Panc1 (cell line): ENCODE results near the gene GSTM3. TPM values are rescaled to one million over a fixed set of nuclear protein-coding genes. Genes with fewer than 3 reads are reported as not detected.
"Not testable (repeated sequence)": the region's sequence is repeated elsewhere in the genome, so short reads cannot be mapped to it uniquely, and the experiment has no call there.

ENCODE experiments used
- ATAC-seq: fragments of 200-7000 bp; cut with Tn5 transposase; 2 replicates; pipeline ENCODE4 v1.9.1; 2020; ENCODE audit warnings: mild to moderate bottlenecking, moderate library complexity
- BruUV-seq: library from RNA; stranded (reverse); fragments of 400-500 nt; replicated peaks from 2 replicates; lab custom pipeline; 2021; lab: Mats Ljungman, UMichigan
- CTCF ChIA-PET: fragments of 300-600 bp; sonication (Branson Sonifier 250); formaldehyde crosslinking; loops from one replicate; lab custom pipeline; 2022; ENCODE audit warnings: antibody characterized with exemption; lab: Charles Lee
- POLR2A ChIA-PET: fragments of 300-600 bp; sonication (Branson Sonifier 250); formaldehyde crosslinking; loops from one replicate; lab custom pipeline; 2022; ENCODE audit warnings: antibody characterized with exemption; lab: Charles Lee
- DNase-seq: peaks from one replicate; pipeline ENCODE4 v3.0.0-alpha.2; 2010; ENCODE audit warnings: low read depth, low spot score
- H3K27ac ChIP-seq: 2 replicates; pipeline ENCODE4 v1.5.1; 2011; ENCODE audit warnings: mild to moderate bottlenecking, low read length, inconsistent platforms
- H3K27me3 ChIP-seq: fragments of 200-500 bp; sonication (Bioruptor generic); 2 replicates; pipeline ENCODE4 v1.6.0; 2014; ENCODE audit warnings: low read length, inconsistent platforms; ENCODE audit not compliant: control insufficient read depth, insufficient read depth
- H3K36me3 ChIP-seq: fragments of 200-500 bp; sonication (Bioruptor generic); 2 replicates; pipeline ENCODE4 v1.5.1; 2014; ENCODE audit warnings: inconsistent platforms, mild to moderate bottlenecking, low read length, moderate library complexity; ENCODE audit not compliant: control insufficient read depth, insufficient read depth
- H3K4me1 ChIP-seq: 2 replicates; pipeline ENCODE4 v1.5.1; 2011; ENCODE audit warnings: inconsistent platforms, mild to moderate bottlenecking, low read length, moderate library complexity; ENCODE audit not compliant: control insufficient read depth, insufficient read depth
- H3K4me3 ChIP-seq, 2 experiments: 2 replicates each; pipeline ENCODE4 v1.5.1; 2011 to 2012; ENCODE audit warnings: low read depth in 2 of 2, low read length in 2 of 2, mild to moderate bottlenecking in 2 of 2, inconsistent platforms in 1 of 2, moderate library complexity in 1 of 2
- H3K9me3 ChIP-seq: fragments of 200-500 bp; sonication (Bioruptor generic); 2 replicates; pipeline ENCODE4 v1.5.1; 2014; ENCODE audit warnings: low read depth, mild to moderate bottlenecking, inconsistent platforms, low read length, moderate library complexity; ENCODE audit not compliant: control insufficient read depth, insufficient read depth
- CTCF ChIP-seq: fragments of 450-650 bp; IDR thresholded peaks from 2 replicates; pipeline ENCODE4 v1.5.1; 2017; ENCODE audit warnings: mild to moderate bottlenecking
- POLR2AphosphoS5 ChIP-seq: IDR thresholded peaks from 2 replicates; pipeline ENCODE4 v1.6.1; 2012; ENCODE audit warnings: mild to moderate bottlenecking, low read depth, low read length, moderate library complexity
- REST ChIP-seq, 2 experiments: IDR thresholded peaks; 2 replicates each; pipeline ENCODE4 v1.6.1; 2011 to 2012; ENCODE audit warnings: low read depth in 2 of 2, control low read depth in 1 of 2, low read length in 1 of 2, mild to moderate bottlenecking in 1 of 2, moderate library complexity in 1 of 2; ENCODE audit not compliant: insufficient read depth in 1 of 2
- SIN3A ChIP-seq: IDR thresholded peaks from 2 replicates; pipeline ENCODE4 v1.6.1; 2012; ENCODE audit warnings: low read depth, mild to moderate bottlenecking, low read length, moderate library complexity, borderline replicate concordance; ENCODE audit not compliant: insufficient read depth
- TCF7L2 ChIP-seq: IDR thresholded peaks from 2 replicates; pipeline ENCODE4 v1.6.1; 2011; ENCODE audit warnings: mild to moderate bottlenecking, low read depth, low read length, inconsistent platforms
- in situ Hi-C: cut with HindIII; loops from 2 replicates; pipeline ENCODE4 v1.10.0; 2016; ENCODE audit warnings: low sequenced_read_pairs, low pct_unique_long_range_greater_than_20kb
- intact Hi-C: fragments of 100-400 bp; cut with micrococcal nuclease; formaldehyde crosslinking; loops from one replicate; pipeline ENCODE4 v1.10.0; 2022; ENCODE audit not compliant: unreplicated experiment
- total RNA-seq: library from RNA; stranded (reverse); gene quantifications from one replicate; pipeline ENCODE4 v1.2.1, GENCODE V29; 2021; ENCODE audit not compliant: unreplicated experiment

GSTM3 gene
- total RNA-seq, 1 experiment from 2014 or later: 93.1 TPM

- ChIA-PET CTCF (no interaction called here), POLR2A (no interaction called here)
- in situ Hi-C loops (no loop called here), intact Hi-C loops (no loop called here)
- no peak overlapping the region for H3K27ac ChIP-seq
- ATAC-seq (no peak), DNase-seq (no peak)
- H3K9me3 ChIP-seq: no peaks in the 10 kb centered on the region
- no peaks in the 10 kb centered on the region for H3K4me1 ChIP-seq
- TF ChIP-seq TCF7L2: no peak
- TF ChIP-seq SIN3A: no peak
- no peak for TF ChIP-seq CTCF
- TF ChIP-seq REST (IDR thresholded peaks at IDR 0.05; ENCODE audit: insufficient read depth in 1 of 2, low read depth in 2 of 2, low read length in 1 of 2): no peak
- no peak for TF ChIP-seq POLR2AphosphoS5
- BruUV-seq: no TSS peak
- H3K36me3 ChIP-seq: no peaks in the 10 kb centered on the region
- no peaks in the 10 kb centered on the region for H3K27me3 ChIP-seq
- H3K4me3 ChIP-seq: no peak overlapping the region
These were observed 16.1 kb upstream of the GSTM3 start for GRCh38 chr1:109756848-109757521.

GRCh38 chr1:109756325-109756724 lies 15.5 kb upstream of the GSTM3 start:
- H3K4me1 ChIP-seq, H3K9me3 ChIP-seq, POLR2A ChIA-PET, CTCF ChIA-PET, H3K27me3 ChIP-seq, H3K36me3 ChIP-seq, BruUV-seq, in situ Hi-C loops, H3K27ac ChIP-seq, ATAC-seq, H3K4me3 ChIP-seq, intact Hi-C loops, DNase-seq: not testable (repeated sequence)

- no TSS peak for BruUV-seq
- no peak for TF ChIP-seq CTCF
- TF ChIP-seq POLR2AphosphoS5: no peak
- no peak for TF ChIP-seq TCF7L2
- TF ChIP-seq SIN3A: no peak
- TF ChIP-seq REST (IDR thresholded peaks at IDR 0.05; ENCODE audit: insufficient read depth in 1 of 2, low read depth in 2 of 2, low read length in 1 of 2): no peak
- H3K27ac ChIP-seq: no peak overlapping the region
- H3K27me3 ChIP-seq: no peaks in the 10 kb centered on the region
- no peak overlapping the region for H3K4me3 ChIP-seq
- POLR2A ChIA-PET: no interaction called here
- in situ Hi-C loops (no loop called here), intact Hi-C loops (no loop called here)
- ATAC-seq: no peak
- no peak for DNase-seq
- H3K4me1 ChIP-seq: no peaks in the 10 kb centered on the region
- CTCF ChIA-PET: no interaction called here
- H3K9me3 ChIP-seq: no peaks in the 10 kb centered on the region
- no peaks in the 10 kb centered on the region for H3K36me3 ChIP-seq
These were observed 13.9 kb upstream of the GSTM3 start for GRCh38 chr1:109754738-109755137.
